HepG2 (cell line): Measurements from ENCODE around the gene PDE1C. TPM values are rescaled to one million over a fixed set of nuclear protein-coding genes. Genes with fewer than 3 reads are reported as not detected.

Experiments used
- ATAC-seq: fragments of 200-7000 bp; cut with Tn5 transposase; 3 replicates; pipeline ENCODE4 v1.9.1; 2020; ENCODE audit warnings: mild to moderate bottlenecking, moderate library complexity
- BruUV-seq: library from RNA; stranded (reverse); fragments of 400-500 nt; replicated peaks from 2 replicates; lab custom pipeline; 2021; lab: Mats Ljungman, UMichigan
- CTCF ChIA-PET: fragments of 300-600 bp; formaldehyde crosslinking; extraction: SDS; loops from one replicate; lab custom pipeline; 2021; ENCODE audit warnings: low total read pairs, inconsistent platforms, low intra/inter-chr PET ratio; lab: Yijun Ruan, JAX
- POLR2A ChIA-PET: fragments of 350-600 bp; sonication (Branson Sonifier 250); formaldehyde crosslinking; loops from one replicate; lab custom pipeline; 2020; ENCODE audit warnings: antibody characterized with exemption, inconsistent platforms; lab: Yijun Ruan, JAX
- DNase-seq: peaks from one replicate; pipeline ENCODE4 v3.0.0-alpha.2; 2015; ENCODE audit warnings: low spot score
- FAIRE-seq: peaks from 3 replicates; lab custom pipeline; 2011; peaks lifted over from hg19 to GRCh38; lab: Jason Lieb, UNC
- H2AFZ ChIP-seq: one replicate; pipeline ENCODE4 v1.6.1; 2011; ENCODE audit warnings: low read length, inconsistent platforms
- H3K27ac ChIP-seq: fragments of 300-600 bp; 3 replicates; pipeline ENCODE4 v1.8.0; 2011; ENCODE audit warnings: mixed run types, mild to moderate bottlenecking, mixed read lengths, low read length, inconsistent platforms; ENCODE audit not compliant: insufficient read depth; ENCODE audit errors: extremely low read length
- H3K27me3 ChIP-seq, 2 experiments: fragments of 200-600 bp in 1 of 2; 2 replicates in 1 of 2; 3 replicates in 1 of 2; pipeline versions ENCODE4 v1.6.0 to v1.8.0; 2011; ENCODE audit warnings: low read length in 2 of 2, mild to moderate bottlenecking in 2 of 2, moderate library complexity in 2 of 2, inconsistent platforms in 1 of 2; ENCODE audit not compliant: insufficient read depth in 2 of 2, control insufficient read depth in 1 of 2
- H3K36me3 ChIP-seq, 2 experiments: fragments of 200-600 bp in 1 of 2; replicated peaks in 1 of 2; 2 replicates in 1 of 2; 3 replicates in 1 of 2; pipeline versions ENCODE4 v1.5.1 to v1.8.0; 2011; ENCODE audit warnings: low read length in 2 of 2, inconsistent platforms in 1 of 2; ENCODE audit not compliant: insufficient read depth in 2 of 2, control insufficient read depth in 1 of 2
- H3K4me1 ChIP-seq: 2 replicates; pipeline ENCODE4 v1.5.1; 2012; ENCODE audit warnings: low read length, inconsistent platforms; ENCODE audit not compliant: insufficient read depth
- H3K4me2 ChIP-seq: 2 replicates; pipeline ENCODE4 v1.6.0; 2011; ENCODE audit warnings: low read depth, low read length, inconsistent platforms
- H3K4me3 ChIP-seq, 3 experiments: fragments of 200-600 bp in 1 of 3; sonication (generic), shearing (Covaris generic) in 1 of 3; replicated peaks in 1 of 3; 2 replicates each; pipeline ENCODE4 v1.5.1; 2011 to 2016; ENCODE audit warnings: low read length in 3 of 3, inconsistent platforms in 2 of 3, low read depth in 2 of 3, mild to moderate bottlenecking in 2 of 3, control low read depth in 1 of 3, mixed read lengths in 1 of 3; ENCODE audit not compliant: insufficient read depth in 1 of 3
- H3K79me2 ChIP-seq: one replicate; pipeline ENCODE4 v1.6.1; 2011; ENCODE audit warnings: low read length, inconsistent platforms; ENCODE audit not compliant: insufficient read depth
- H3K9ac ChIP-seq: 2 replicates; pipeline ENCODE4 v1.6.0; 2011; ENCODE audit warnings: mild to moderate bottlenecking, low read depth, low read length, inconsistent platforms; ENCODE audit not compliant: insufficient read depth
- H3K9me3 ChIP-seq: 2 replicates; pipeline ENCODE4 v1.5.1; 2012; ENCODE audit warnings: mild to moderate bottlenecking, low read length
- H4K20me1 ChIP-seq: 2 replicates; pipeline ENCODE4 v1.6.0; 2011; ENCODE audit warnings: inconsistent platforms, mild to moderate bottlenecking, low read length, moderate library complexity; ENCODE audit not compliant: insufficient read depth
- CREB1 ChIP-seq, 2 experiments: fragments of 450-650 bp in 1 of 2; IDR thresholded peaks; 2 replicates each; pipeline ENCODE4 v1.6.1; 2016 to 2017; ENCODE audit warnings: control low read depth in 1 of 2, mild to moderate bottlenecking in 1 of 2, missing compliant biosample characterization in 1 of 2, missing genetic modification characterization in 1 of 2
- HCFC1 ChIP-seq: fragments of 150-350 bp; IDR thresholded peaks from 2 replicates; pipeline ENCODE4 v1.6.1; 2014; ENCODE audit warnings: low read depth, low read length
- HNRNPL ChIP-seq: fragments of 200-400 bp; formaldehyde crosslinking; IDR thresholded peaks from 2 replicates; pipeline ENCODE4 v1.6.1; 2017; ENCODE audit warnings: mild to moderate bottlenecking, low read depth, low read length
- NFE2L2 ChIP-seq: fragments of 150-350 bp; IDR thresholded peaks from 2 replicates; pipeline ENCODE4 v1.6.1; 2014; ENCODE audit warnings: low read length
- SOX13 ChIP-seq, 3 experiments: fragments of 450-650 bp in 1 of 3; sonication (generic) in 1 of 3; formaldehyde crosslinking in 1 of 3; IDR thresholded peaks in 2 of 3; conservative IDR thresholded peaks in 1 of 3; 2 replicates each; pipeline versions ENCODE4 v1.5.0 to v1.6.1; 2016 to 2020; ENCODE audit warnings: antibody characterized with exemption in 1 of 3, mild to moderate bottlenecking in 1 of 3, missing compliant biosample characterization in 1 of 3, missing genetic modification reagents in 1 of 3, moderate library complexity in 1 of 3
- ZNF12 ChIP-seq: sonication (generic); formaldehyde crosslinking; IDR thresholded peaks from 2 replicates; pipeline ENCODE4 v1.5.0; 2020; ENCODE audit warnings: missing genetic modification reagents
- ZNF20 ChIP-seq: sonication (generic); formaldehyde crosslinking; IDR thresholded peaks from 2 replicates; pipeline ENCODE4 v1.4.0; 2020; ENCODE audit warnings: mild to moderate bottlenecking, moderate library complexity, missing genetic modification reagents
- ZNF629 ChIP-seq: sonication (generic); formaldehyde crosslinking; conservative IDR thresholded peaks from 2 replicates; pipeline ENCODE4 v1.5.0; 2020; ENCODE audit warnings: missing genetic modification reagents
- ZNF782 ChIP-seq: sonication (generic); formaldehyde crosslinking; IDR thresholded peaks from 2 replicates; pipeline ENCODE4 v1.4.0; 2020; ENCODE audit warnings: missing genetic modification reagents, mild to moderate bottlenecking, borderline replicate concordance
- WGBS: methylation state at CpG from one replicate; pipeline ENCODE4 v1.1.6; 2017; ENCODE audit warnings: low lambda C conversion rate; 5-methylcytosine and 5-hydroxymethylcytosine counted together
- in situ Hi-C: cut with HindIII; loops from 2 replicates; pipeline ENCODE4 v1.10.0; 2017; ENCODE audit warnings: low pct_unique_long_range_greater_than_20kb; ENCODE audit not compliant: extremely low pct_ligation_motif_present
- intact Hi-C: fragments of 100-400 bp; cut with micrococcal nuclease; formaldehyde crosslinking; loops from one replicate; pipeline ENCODE4 v1.10.0; 2022; ENCODE audit not compliant: unreplicated experiment
- polyA plus RNA-seq, 8 experiments: library from polyadenylated mRNA; depleted of rRNA in 3 of 8; stranded (reverse) in 7 of 8; unstranded in 1 of 8; fragments of >200 nt; fragmentation: Illumina TruSeq in 4 of 8; extraction: Trizol in 4 of 8; gene quantifications; 2 replicates each; pipeline versions ENCODE4 v1.2.1 to v1.2.3, GENCODE V29; 2011 to 2016; ENCODE audit warnings: low read depth in 4 of 8, missing spikeins in 1 of 8, mixed read lengths in 1 of 8; ENCODE audit not compliant: insufficient read depth in 1 of 8
- total RNA-seq, 5 experiments: library from RNA; depleted of rRNA; stranded (reverse); fragments of >200 nt; fragmentation: Illumina TruSeq; extraction: Trizol; gene quantifications; 2 replicates each; pipeline ENCODE4 v1.2.3, GENCODE V29; 2016; ENCODE audit warnings: low read depth in 1 of 5
- TF ChIP-seq, protein P1 (sequence below), 2 experiments: sonication (generic) in 1 of 2; formaldehyde crosslinking in 1 of 2; IDR thresholded peaks; 2 replicates each; pipeline versions ENCODE4 v1.5.1 to v1.6.1; 2011 to 2020; ENCODE audit warnings: borderline replicate concordance in 1 of 2, low read depth in 1 of 2, low read length in 1 of 2, mild to moderate bottlenecking in 1 of 2, missing genetic modification reagents in 1 of 2, moderate library complexity in 1 of 2

Gene PDE1C
- total and polyA plus RNA-seq, 2 of the 13 experiments (the other 11 are each of a cell fraction or from before 2014, with no cell fraction given): not detected

DNA sequence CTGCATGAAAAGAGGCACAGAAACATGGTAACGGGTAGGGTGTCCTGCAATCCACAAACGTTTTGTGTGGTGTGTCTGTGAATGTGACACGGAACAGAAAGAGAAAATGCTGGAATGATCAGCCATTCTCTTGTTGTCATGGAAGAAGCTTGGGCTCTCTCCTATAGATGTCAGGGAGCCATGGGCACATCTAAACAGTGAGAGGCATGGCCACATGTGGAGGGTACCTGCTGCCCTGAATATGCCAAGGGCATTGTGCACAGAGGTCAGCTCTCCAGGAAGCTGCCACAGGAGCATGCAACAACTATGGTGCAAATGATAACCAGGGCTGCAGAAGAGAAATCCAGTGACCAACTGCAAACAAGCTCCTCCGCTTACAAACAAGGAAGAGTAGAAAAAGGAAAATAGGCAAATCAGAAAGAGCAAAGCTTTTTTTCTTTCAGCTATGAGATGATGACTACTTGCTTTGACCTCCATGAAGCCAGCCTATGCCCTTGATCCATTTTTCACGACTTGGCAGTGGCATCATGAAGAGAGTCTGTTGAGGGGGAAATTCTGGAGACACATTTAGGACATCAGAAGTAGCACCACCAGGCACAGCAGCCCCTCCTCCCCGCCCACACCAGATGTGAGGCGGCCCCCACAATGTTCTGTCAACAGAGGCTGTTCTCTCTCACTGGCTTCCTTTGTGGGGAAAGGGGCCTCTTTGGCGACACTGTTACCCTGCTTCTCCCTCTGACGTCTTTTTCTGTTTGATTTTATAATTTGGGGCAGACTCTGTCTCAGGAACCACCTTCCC, 4.8 kb upstream of the PDE1C start:
- Histone ChIP-seq H3K27ac (no peak overlapping the region), H3K4me2 (no peak overlapping the region), H3K9me3 (no peaks in the 10 kb centered on the region), H4K20me1 (no peaks in the 10 kb centered on the region), H3K4me3 (no peak overlapping the region), H2AFZ (no peak overlapping the region), H3K27me3 (peaks cover 0 to 13% of the 10 kb centered on the region in 2 experiments; a peak in 1 of 5 replicates), H3K4me1 (no peaks in the 10 kb centered on the region), H3K79me2 (no peaks in the 10 kb centered on the region), H3K36me3 (no peaks in the 10 kb centered on the region), H3K9ac (no peak overlapping the region)
- in situ Hi-C loops (no loop called here), intact Hi-C loops (no loop called here)
- FAIRE-seq (no peak), ATAC-seq (no peak), DNase-seq (no peak)
- 6% methylated on average over 8 of the region's 9 CpGs for WGBS
- CTCF ChIA-PET: no interaction called here
- POLR2A ChIA-PET: no interaction called here
- TF ChIP-seq HNRNPL (no peak), ZNF782 (no peak), ZNF20 (no peak), SOX13 (IDR thresholded peaks at IDR 0.05) (no peak), SOX13 (CRISPR knock-in tag; conservative IDR thresholded peaks at IDR 0.05 in 1 of 2, IDR thresholded peaks at IDR 0.05 in 1 of 2) (no peak), ZNF12 (CRISPR knock-in tag) (no peak)
- BruUV-seq: no TSS peak

DNA sequence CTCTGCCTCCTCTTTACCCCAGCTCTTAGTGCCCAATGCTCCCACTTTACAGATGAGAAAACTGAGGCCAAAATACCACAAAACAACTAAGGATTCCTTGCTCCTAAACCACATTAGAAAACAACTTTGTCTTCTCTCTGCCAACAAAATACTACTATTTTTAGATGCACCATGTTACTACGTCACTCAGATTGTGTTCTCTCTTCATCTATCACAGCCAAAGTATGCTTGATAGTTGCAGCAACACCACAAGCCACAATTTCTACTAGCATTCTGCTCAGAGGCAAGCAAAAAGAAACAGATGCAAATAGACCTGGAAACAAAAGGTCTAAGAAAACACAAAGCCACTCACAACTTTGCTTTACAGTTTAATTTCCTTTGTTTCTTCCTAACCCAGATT, 3.3 kb upstream of the PDE1C start:
- ChIA-PET POLR2A (no interaction called here), CTCF (no interaction called here)
- WGBS: 19% methylated on average over 1 of the region's 1 CpG
- TF ChIP-seq NFE2L2 (no peak), CREB1 (IDR thresholded peaks at IDR 0.05) (0 out of 2 replicates have a peak, but pooled peaks have one; percentile 21), CREB1 (CRISPR knock-in tag; IDR thresholded peaks at IDR 0.05) (no peak), ZNF629 (CRISPR knock-in tag) (peak; percentile 49; the same call in 1 of the 2 replicates), HCFC1 (no peak)
- TF ChIP-seq, protein P1, sequence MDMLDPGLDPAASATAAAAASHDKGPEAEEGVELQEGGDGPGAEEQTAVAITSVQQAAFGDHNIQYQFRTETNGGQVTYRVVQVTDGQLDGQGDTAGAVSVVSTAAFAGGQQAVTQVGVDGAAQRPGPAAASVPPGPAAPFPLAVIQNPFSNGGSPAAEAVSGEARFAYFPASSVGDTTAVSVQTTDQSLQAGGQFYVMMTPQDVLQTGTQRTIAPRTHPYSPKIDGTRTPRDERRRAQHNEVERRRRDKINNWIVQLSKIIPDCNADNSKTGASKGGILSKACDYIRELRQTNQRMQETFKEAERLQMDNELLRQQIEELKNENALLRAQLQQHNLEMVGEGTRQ (IDR thresholded peaks at IDR 0.05; ENCODE audit: low read depth, low read length): no peak
- TF ChIP-seq, protein P1 (CRISPR knock-in tag; IDR thresholded peaks at IDR 0.05; ENCODE audit: borderline replicate concordance): no peak
- no TSS peak for BruUV-seq
- no peak for FAIRE-seq
- ATAC-seq: no peak
- Histone ChIP-seq H3K4me1 (no peaks in the 10 kb centered on the region), H3K4me2 (no peak overlapping the region), H3K36me3 (no peaks in the 10 kb centered on the region), H4K20me1 (no peaks in the 10 kb centered on the region), H3K27ac (no peak overlapping the region), H3K9me3 (no peaks in the 10 kb centered on the region), H3K79me2 (no peaks in the 10 kb centered on the region), H2AFZ (no peak overlapping the region), H3K9ac (no peak overlapping the region), H3K27me3 (peaks cover 2 to 23% of the 10 kb centered on the region in 2 experiments; a peak in 3 of 5 replicates), H3K4me3 (no peak overlapping the region)
- intact Hi-C loops: no loop called here
- in situ Hi-C loops: no loop called here
- DNase-seq: no peak
